ENCODE measurements around the gene TMEM63B. TPM values are rescaled to one million over a fixed set of nuclear protein-coding genes. Genes with fewer than 3 reads are reported as not detected.

TMEM63B gene
- total and polyA plus RNA-seq, 2 of the 8 experiments (the other 6 are each of a cell fraction or from before 2014, with no cell fraction given): 61.1 to 96.8 TPM

- TF ChIP-seq CTCF (IDR thresholded peaks at IDR 0.05; ENCODE audit: control extremely low read depth in 1 of 3, insufficient read depth in 1 of 3, low read depth in 1 of 3, low read length in 3 of 3) (peak; percentile 89 to 94 (median 90)), BRCA1 (IDR thresholded peaks at IDR 0.05; ENCODE audit: low read depth, low read length) (no peak), SP2 (IDR thresholded peaks at IDR 0.05; ENCODE audit: low read length) (no peak), KDM1A (IDR thresholded peaks at IDR 0.05; ENCODE audit: borderline replicate concordance, low read length) (0 out of 2 replicates have a peak, but pooled peaks have one; percentile 67), POLR2A (IDR thresholded peaks at IDR 0.05; ENCODE audit: control extremely low read depth in 1 of 2, low read depth in 2 of 2, low read length in 2 of 2) (no peak), MAFK (IDR thresholded peaks at IDR 0.05; ENCODE audit: low read depth, low read length) (no peak), SAP30 (IDR thresholded peaks at IDR 0.05; ENCODE audit: insufficient read depth, insufficient replicate concordance, low read length) (no peak), ASH2L (IDR thresholded peaks at IDR 0.05; ENCODE audit: low read length) (no peak), RAD21 (IDR thresholded peaks at IDR 0.05 in 1 of 2, conservative IDR thresholded peaks at IDR 0.05 in 1 of 2; ENCODE audit: low read depth in 2 of 2, low read length in 2 of 2) (peak; percentile 93 to 94), SRF (IDR thresholded peaks at IDR 0.05; ENCODE audit: low read depth, low read length) (no peak), POU5F1 (IDR thresholded peaks at IDR 0.05; ENCODE audit: low read depth, low read length) (no peak), KDM5A (IDR thresholded peaks at IDR 0.05; ENCODE audit: low read length) (no peak), CHD2 (IDR thresholded peaks at IDR 0.05; ENCODE audit: low read length) (no peak), HDAC2 (IDR thresholded peaks at IDR 0.05; ENCODE audit: borderline replicate concordance in 1 of 2, low read depth in 2 of 2, low read length in 2 of 2) (peak in 1 of 2 experiments; percentile 71; a peak in 2 of 4 replicates), BCL11A (IDR thresholded peaks at IDR 0.05; ENCODE audit: low read depth in 2 of 2, low read length in 2 of 2) (no peak), TAF7 (optimal IDR thresholded peaks at IDR 0.05; ENCODE audit: borderline replicate concordance, low read depth, low read length) (no peak), CTBP2 (IDR thresholded peaks at IDR 0.05; ENCODE audit: borderline replicate concordance, insufficient read depth, insufficient read length, low read length) (no peak), TCF12 (IDR thresholded peaks at IDR 0.05; ENCODE audit: low read depth, low read length) (no peak), CHD1 (IDR thresholded peaks at IDR 0.05; ENCODE audit: low read depth, low read length) (no peak)
Observed at GRCh38 chr6:44172731-44173500, 45.6 kb downstream of the TMEM63B start (continued).

Measured in H1 (cell line).